ENCODE results near the gene NIT1. TPM values are rescaled to one million over a fixed set of nuclear protein-coding genes. Genes with fewer than 3 reads are reported as not detected.

The NIT1 gene
- total and polyA plus RNA-seq, 2 of the 8 experiments (the other 6 are each of a cell fraction or from before 2014, with no cell fraction given), result 33.0 to 40.4 TPM

- POLR2A ChIA-PET (ENCODE audit: partially characterized antibody), result interaction anchor here (1.4 to 1.9 kb wide), 3 partner anchors 10 to 15 kb away, joined by 4 to 7 read pairs (median 5); partner anchors contain the start of genes ARHGAP30 and KLHDC9
- Histone ChIP-seq H2AK5ac (ENCODE audit: low read depth, low read length) (no peak overlapping the region), H3K9ac (replicated peaks in 1 of 4; ENCODE audit: extremely low read depth in 1 of 4, low read depth in 3 of 4, low read length in 3 of 4) (no peak overlapping the region), H4K8ac (ENCODE audit: extremely low read depth, insufficient read depth, low read length) (no peak overlapping the region), H3K27ac (ENCODE audit: low read depth, low read length) (no peak overlapping the region), H3K79me2 (ENCODE audit: control insufficient read depth in 1 of 2, insufficient read depth in 2 of 2, low read length in 2 of 2) (no peaks in the 10 kb centered on the region), H3K27me3 (replicated peaks in 1 of 4; ENCODE audit: control insufficient read depth in 3 of 4, extremely low read depth in 1 of 4, insufficient read depth in 3 of 4, low read length in 3 of 4) (no peaks in the 10 kb centered on the region), H3K23ac (ENCODE audit: insufficient read length) (no peak overlapping the region), H2BK12ac (ENCODE audit: low read depth, low read length) (no peak overlapping the region), H3K36me3 (ENCODE audit: control insufficient read depth in 2 of 4, insufficient read depth in 4 of 4, low read length in 3 of 4) (no peaks in the 10 kb centered on the region), H3K4me3 (ENCODE audit: extremely low read depth in 1 of 4, insufficient read depth in 2 of 4, low read depth in 3 of 4, low read length in 4 of 4) (no peak overlapping the region), H4K20me1 (replicated peaks in 1 of 2; ENCODE audit: control insufficient read depth in 1 of 2, insufficient read depth in 2 of 2, low read length in 2 of 2) (no peaks in the 10 kb centered on the region), H3K23me2 (ENCODE audit: low read depth, low read length) (peaks cover 2% of the 10 kb centered on the region; the same call in 1 of the 2 replicates), H2BK120ac (replicated peaks; ENCODE audit: low read depth, low read length) (no peak overlapping the region), H2BK5ac (ENCODE audit: low read depth, low read length) (no peak overlapping the region), H3K4me2 (ENCODE audit: insufficient read depth in 1 of 2, low read depth in 2 of 2, low read length in 2 of 2) (no peak overlapping the region), H3K79me1 (ENCODE audit: low read depth, low read length) (no peaks in the 10 kb centered on the region), H3K56ac (replicated peaks; ENCODE audit: insufficient read length, low read depth, low read length) (no peak overlapping the region), H3K18ac (ENCODE audit: extremely low read depth, low read length) (no peak overlapping the region), H4K5ac (ENCODE audit: insufficient read length, low read depth, low read length) (no peak overlapping the region), H3K9me3 (ENCODE audit: insufficient read depth in 2 of 2, low read depth in 1 of 2, low read length in 1 of 2) (no peaks in the 10 kb centered on the region), H2BK15ac (ENCODE audit: low read length) (no peak overlapping the region), H3K4ac (replicated peaks; ENCODE audit: insufficient read length, low read depth, low read length) (no peak overlapping the region), H3K4me1 (replicated peaks in 1 of 4; ENCODE audit: control insufficient read depth in 3 of 4, insufficient read depth in 4 of 4, low read length in 3 of 4) (peaks cover 0 to 11% (median 0%) of the 10 kb centered on the region in 4 experiments; a peak in 4 of 7 replicates), H2BK20ac (ENCODE audit: low read length) (no peak overlapping the region), H4K91ac (replicated peaks; ENCODE audit: insufficient read length, low read length) (no peak overlapping the region), H3K14ac (ENCODE audit: insufficient read length) (no peak overlapping the region), H2AFZ (ENCODE audit: low read length) (no peak overlapping the region)
- no peak for DNase-seq (ENCODE audit: low read depth in 1 of 2, low spot score in 2 of 2)
- 67% methylated on average over 1 of the region's 1 CpG; no CpG with 5 or more reads in 1 of the 2 experiments for WGBS, 2 experiments (ENCODE audit: extremely low coverage in 1 of 2, insufficient coverage in 1 of 2, insufficient read length in 1 of 2, insufficient replicate concordance in 2 of 2, low coverage in 1 of 2, low lambda C conversion rate in 2 of 2, missing lambda C conversion rate in 1 of 2)
- CTCF ChIA-PET (ENCODE audit: partially characterized antibody), result interaction anchor here (1.1 to 11.9 kb wide), 4 partner anchors 12 to 43 kb away, joined by 3 to 156 read pairs (median 50); partner anchors contain the start of genes ARHGAP30 and KLHDC9
- no peak for FAIRE-seq
- no peak for TF ChIP-seq MAFK (IDR thresholded peaks at IDR 0.05; ENCODE audit: low read depth, low read length)
- TF ChIP-seq YY1 (IDR thresholded peaks at IDR 0.05; ENCODE audit: low read depth, low read length), result no peak
- TF ChIP-seq KDM5A (IDR thresholded peaks at IDR 0.05; ENCODE audit: low read length), result no peak
- no peak for TF ChIP-seq SIRT6 (IDR thresholded peaks at IDR 0.05; ENCODE audit: low read length)
- no peak for TF ChIP-seq ATF3 (IDR thresholded peaks at IDR 0.05; ENCODE audit: insufficient read depth, low read depth, low read length)
- no peak for TF ChIP-seq CREB1 (IDR thresholded peaks at IDR 0.05)
- TF ChIP-seq RFX5 (IDR thresholded peaks at IDR 0.05; ENCODE audit: borderline replicate concordance, low read depth, low read length), result no peak
- no peak for TF ChIP-seq RNF2 (IDR thresholded peaks at IDR 0.05; ENCODE audit: borderline replicate concordance, low read depth, low read length, missing control alignments, poor library complexity, severe bottlenecking)
- no peak for TF ChIP-seq KDM4A (IDR thresholded peaks at IDR 0.05; ENCODE audit: low read depth, low read length, severe bottlenecking)
- TF ChIP-seq EP300 (IDR thresholded peaks at IDR 0.05; ENCODE audit: borderline replicate concordance in 1 of 2, low read depth in 2 of 2, low read length in 2 of 2), result no peak
- no peak for TF ChIP-seq BCL11A (IDR thresholded peaks at IDR 0.05; ENCODE audit: low read depth in 2 of 2, low read length in 2 of 2)
- TF ChIP-seq SAP30 (IDR thresholded peaks at IDR 0.05; ENCODE audit: insufficient read depth, insufficient replicate concordance, low read length), result no peak
These were observed 33.3 kb upstream of the NIT1 start for GRCh38 chr1:161084597-161084988.

Measured in H1 (cell line).